VCaP (cell line): ENCODE data around the gene ZNF605.
"Not testable (repeated sequence)": the region's sequence is repeated elsewhere in the genome, so short reads cannot be mapped to it uniquely, and the experiment has no call there.

Experiments used
- H3K27ac ChIP-seq: fragments of 450-650 bp; 2 replicates; pipeline ENCODE4 v1.5.1; 2017
- TF ChIP-seq, protein P1 (sequence below): fragments of 450-650 bp; conservative IDR thresholded peaks from 2 replicates; pipeline ENCODE4 v1.5.1; 2017; ENCODE audit warnings: mild to moderate bottlenecking, moderate library complexity

Gene ZNF605

DNA sequence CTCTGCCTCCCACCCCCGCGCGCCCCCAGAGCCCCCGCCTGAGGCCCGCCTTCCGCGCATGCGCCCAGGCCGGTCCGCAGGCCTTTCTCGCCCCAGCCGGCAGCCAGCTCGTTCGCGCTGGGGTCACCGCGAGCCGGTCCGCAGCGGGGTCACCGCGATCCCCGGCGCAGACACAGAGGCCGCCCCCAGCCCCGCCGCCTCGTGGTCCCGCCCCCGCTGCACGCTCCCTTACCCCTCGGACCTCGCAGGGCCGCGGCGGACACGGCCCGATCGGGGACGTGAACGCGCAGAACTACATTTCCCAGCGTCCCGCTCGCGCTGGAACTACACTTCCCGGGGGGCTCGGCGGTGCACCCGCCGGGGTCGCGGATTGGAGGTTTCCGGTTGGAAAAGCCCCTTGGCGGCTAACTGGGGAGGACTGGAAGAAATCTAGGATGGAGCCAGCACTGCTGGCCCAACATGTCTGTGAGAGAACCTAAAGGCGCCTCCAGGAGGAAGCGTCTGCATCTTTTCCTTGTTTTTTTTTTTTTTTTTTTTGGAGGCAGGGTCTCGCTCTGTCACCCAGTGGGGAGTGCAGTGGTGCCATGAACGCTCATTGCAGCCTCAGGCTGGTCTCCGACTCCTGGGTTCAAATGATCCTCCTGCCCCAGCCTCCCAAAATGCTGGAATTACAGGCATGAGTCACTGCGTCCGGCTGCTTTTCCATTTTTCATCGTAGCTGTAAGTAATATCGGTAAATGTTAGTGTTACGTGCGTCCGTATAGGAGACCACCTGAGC, at the start of gene ZNF605:
TSS of gene ZNF605 (minus strand) at position 296 of the 778 bp plus-strand sequence. CDS start 10,671 bp downstream, outside the sequence.
- TF ChIP-seq, protein P1, sequence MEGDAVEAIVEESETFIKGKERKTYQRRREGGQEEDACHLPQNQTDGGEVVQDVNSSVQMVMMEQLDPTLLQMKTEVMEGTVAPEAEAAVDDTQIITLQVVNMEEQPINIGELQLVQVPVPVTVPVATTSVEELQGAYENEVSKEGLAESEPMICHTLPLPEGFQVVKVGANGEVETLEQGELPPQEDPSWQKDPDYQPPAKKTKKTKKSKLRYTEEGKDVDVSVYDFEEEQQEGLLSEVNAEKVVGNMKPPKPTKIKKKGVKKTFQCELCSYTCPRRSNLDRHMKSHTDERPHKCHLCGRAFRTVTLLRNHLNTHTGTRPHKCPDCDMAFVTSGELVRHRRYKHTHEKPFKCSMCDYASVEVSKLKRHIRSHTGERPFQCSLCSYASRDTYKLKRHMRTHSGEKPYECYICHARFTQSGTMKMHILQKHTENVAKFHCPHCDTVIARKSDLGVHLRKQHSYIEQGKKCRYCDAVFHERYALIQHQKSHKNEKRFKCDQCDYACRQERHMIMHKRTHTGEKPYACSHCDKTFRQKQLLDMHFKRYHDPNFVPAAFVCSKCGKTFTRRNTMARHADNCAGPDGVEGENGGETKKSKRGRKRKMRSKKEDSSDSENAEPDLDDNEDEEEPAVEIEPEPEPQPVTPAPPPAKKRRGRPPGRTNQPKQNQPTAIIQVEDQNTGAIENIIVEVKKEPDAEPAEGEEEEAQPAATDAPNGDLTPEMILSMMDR = no peak
- peak within 1 kb of the TSS; percentile 94 for H3K27ac ChIP-seq

DNA sequence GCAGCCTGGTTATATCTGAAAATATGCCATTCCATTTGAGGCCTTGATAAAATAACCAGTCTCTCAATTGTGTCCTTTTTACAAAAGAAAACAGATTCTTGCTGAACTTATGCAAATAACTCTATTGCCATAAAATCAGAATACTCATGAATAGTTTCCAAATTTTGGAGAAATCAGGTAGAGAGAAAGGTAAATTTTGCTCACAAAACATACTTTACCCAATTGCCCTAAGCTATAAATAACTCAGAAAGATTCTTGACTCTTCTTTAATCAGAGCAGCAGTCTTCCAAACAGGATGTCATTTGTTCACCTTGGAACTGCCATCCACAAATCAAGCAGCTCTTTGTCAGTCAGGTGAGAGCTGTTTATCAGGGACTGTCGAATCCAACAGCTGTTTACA, 42.6 kb upstream of the ZNF605 start:
- H3K27ac ChIP-seq = no peak overlapping the region
- TF ChIP-seq, protein P1 = no peak

DNA sequence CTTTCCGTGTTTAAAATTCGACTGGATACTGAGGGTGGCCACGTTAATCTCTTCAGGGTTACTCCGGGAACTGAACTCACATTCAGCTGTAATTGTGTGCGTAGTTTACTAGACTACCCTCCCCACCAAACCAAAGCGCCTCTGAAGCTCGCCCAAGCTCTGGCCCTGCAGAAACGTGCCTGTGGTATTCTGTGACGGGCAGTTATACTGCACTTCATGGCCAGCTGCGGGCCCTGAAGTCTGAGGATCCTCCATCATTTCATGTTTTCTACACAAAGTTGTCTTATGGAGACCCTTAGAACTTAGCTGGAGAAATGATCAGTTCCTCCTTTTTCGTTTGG, 30.7 kb upstream of the ZNF605 start:
- peak overlapping the region; percentile 90 for H3K27ac ChIP-seq

DNA sequence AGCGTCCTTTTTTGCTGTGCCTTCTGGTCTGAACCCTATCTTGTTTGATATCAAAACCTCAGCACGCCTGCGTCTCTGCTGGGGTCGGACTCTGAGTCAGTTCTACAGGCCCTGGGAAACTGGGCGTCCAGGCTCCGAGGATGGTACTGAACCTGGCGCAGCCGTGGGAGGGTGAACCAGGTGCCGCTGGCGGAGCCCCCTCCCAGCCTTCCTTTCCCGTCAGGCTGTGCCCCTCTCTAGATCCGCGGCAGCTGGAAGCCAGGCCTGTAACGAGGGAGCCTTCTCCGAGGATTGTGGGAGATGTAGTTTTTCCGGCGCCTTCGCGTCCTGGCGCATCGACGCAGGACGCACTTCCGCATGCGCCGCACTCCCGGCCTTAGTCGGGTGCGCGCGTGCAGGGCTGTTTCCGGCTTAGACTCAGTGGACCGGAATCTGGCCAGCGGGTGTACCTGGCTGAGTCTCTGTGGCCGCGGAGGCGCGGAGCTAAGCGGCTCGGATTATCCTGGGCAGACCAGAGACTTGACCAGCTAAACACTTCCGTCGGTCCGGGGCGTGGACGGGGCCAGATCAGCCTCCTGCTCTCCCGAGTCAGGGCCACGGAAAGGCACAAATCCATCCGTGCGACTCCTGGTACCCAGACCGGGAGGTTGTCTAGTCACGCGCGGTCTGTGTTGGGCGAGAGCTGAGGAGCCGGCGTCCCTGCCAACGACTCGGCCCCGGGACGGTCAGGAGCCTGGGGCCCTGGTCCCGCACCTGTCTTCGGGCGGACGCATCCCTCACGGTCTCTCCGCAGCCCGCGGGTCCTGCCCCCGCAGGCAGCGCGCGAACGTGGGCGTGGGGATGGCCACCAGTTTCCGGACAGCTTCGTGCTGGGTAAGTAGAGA, 30.1 kb upstream of the ZNF605 start, which contains the start of gene ZNF26:
TSS of gene ZNF26 (plus strand) at position 367 of the 884 bp plus-strand sequence. CDS start at position 841, 474 bp downstream.
- peak within 1 kb of the TSS; percentile 90 for H3K27ac ChIP-seq
- TF ChIP-seq, protein P1 = no peak

More for the DNA sequence above, 30.7 kb upstream of the ZNF605 start:
- TF ChIP-seq, protein P1 = no peak

DNA sequence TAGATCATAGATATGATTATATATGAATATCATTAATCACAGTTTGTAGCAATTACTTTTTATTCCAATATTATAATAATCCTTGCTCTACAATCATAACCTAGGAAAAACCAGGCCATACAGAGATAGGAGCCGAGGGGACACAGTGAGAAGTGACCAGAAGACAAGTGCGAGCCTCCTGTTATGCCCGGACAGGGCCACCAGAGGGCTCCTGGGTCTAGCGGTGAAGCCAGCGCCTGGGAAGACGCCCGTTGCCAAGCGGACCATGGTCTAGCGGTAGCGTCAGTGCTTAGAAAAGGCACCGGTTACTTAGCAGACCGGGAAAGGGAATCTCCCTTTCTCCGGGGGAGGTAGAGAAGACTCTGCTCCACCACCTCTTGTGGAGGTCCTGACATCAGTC, 20.8 kb upstream of the ZNF605 start:
- not testable (repeated sequence) for H3K27ac ChIP-seq
- TF ChIP-seq, protein P1 = peak; percentile 30; the same call in 1 of the 2 replicates

DNA sequence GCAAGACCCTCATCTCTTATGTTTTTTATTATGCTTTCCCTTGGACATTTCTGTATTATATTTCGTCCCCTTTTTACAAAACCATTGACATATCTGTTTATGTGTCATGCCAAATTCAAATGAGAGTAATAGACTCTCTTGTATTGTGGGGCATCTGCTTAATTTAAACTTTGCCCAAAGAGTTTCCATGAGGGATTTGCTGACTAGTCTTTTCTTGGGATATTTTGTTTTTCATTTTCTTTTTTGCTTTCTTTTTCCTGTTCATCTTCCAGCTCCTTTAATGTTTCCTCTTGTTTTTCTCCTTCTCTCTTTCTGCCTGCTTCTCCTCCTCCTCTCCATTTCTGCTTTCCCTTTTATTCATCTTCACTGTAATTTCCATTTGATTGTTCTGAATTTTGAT, 16.3 kb upstream of the ZNF605 start:
- TF ChIP-seq, protein P1 = no peak
- no peak overlapping the region for H3K27ac ChIP-seq

DNA sequence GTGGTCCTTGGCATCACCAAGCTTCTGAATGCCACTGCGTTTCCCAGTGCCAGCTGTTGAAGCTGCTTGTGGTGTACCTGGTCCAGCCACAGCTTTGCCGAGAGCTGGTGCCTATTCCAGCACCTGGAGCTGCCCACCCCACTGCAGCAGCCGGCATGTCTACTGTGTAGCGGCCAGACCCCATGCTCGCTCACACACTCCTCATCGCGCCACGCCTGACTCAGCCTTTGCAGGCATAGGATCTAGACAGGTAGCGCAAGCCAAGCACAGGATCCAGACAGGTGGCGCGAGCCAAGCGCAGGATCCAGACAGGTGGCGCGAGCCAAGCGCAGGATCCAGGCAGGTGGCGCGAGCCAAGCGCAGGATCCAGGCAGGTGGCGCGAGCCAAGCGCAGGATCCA, 11.6 kb upstream of the ZNF605 start:
- H3K27ac ChIP-seq = no peak overlapping the region
- TF ChIP-seq, protein P1 = no peak
